AG04449 (cell line): ENCODE measurements around the gene SLC4A1AP.

ENCODE experiments used
- CTCF ChIA-PET: fragments of 350-600 bp; formaldehyde crosslinking; extraction: SDS; loops from one replicate; lab custom pipeline; 2021; ENCODE audit warnings: antibody characterized with exemption; lab: Yijun Ruan, JAX
- POLR2A ChIA-PET: fragments of 400-600, 350-600 bp; formaldehyde crosslinking; extraction: SDS; loops from one replicate; lab custom pipeline; 2020; ENCODE audit warnings: antibody characterized with exemption, inconsistent platforms; lab: Yijun Ruan, JAX
- DNase-seq: peaks from one replicate; pipeline ENCODE4 v3.0.0-alpha.2; 2010; ENCODE audit warnings: low read depth, low spot score
- H3K4me3 ChIP-seq: 2 replicates; pipeline ENCODE4 v1.5.1; 2011; ENCODE audit warnings: low read depth, mild to moderate bottlenecking, control low read depth, low read length
- CTCF ChIP-seq: IDR thresholded peaks from one replicate; pipeline ENCODE4 v1.5.1; 2011; ENCODE audit warnings: mild to moderate bottlenecking, moderate library complexity, low read length, control low read depth, inconsistent platforms; ENCODE audit not compliant: insufficient read depth; ENCODE audit errors: missing control alignments

The SLC4A1AP gene

GRCh38 chr2:27690052-27690451, 26.4 kb downstream of the SLC4A1AP start:
- H3K4me3 ChIP-seq: no peak overlapping the region
- ChIA-PET POLR2A (no interaction called here), CTCF (interaction anchor here (0.8 to 3.6 kb wide), 4 partner anchors 7 to 763 kb away, joined by 3 to 46 read pairs (median 12); no protein-coding TSS in a partner anchor)
- DNase-seq: no peak
- no peak for TF ChIP-seq CTCF

- H3K4me3 ChIP-seq: no peak overlapping the region
- CTCF ChIA-PET: interaction anchor here (6.0 kb wide), 1 partner anchor 14 kb away, joined by 48 read pairs; no protein-coding TSS in a partner anchor
- TF ChIP-seq CTCF: no peak
- DNase-seq: no peak
- POLR2A ChIA-PET: no interaction called here
These were observed 34.0 kb downstream of the SLC4A1AP start for GRCh38 chr2:27697660-27698059.

GRCh38 chr2:27701676-27702075, 38.0 kb downstream of the SLC4A1AP start:
- CTCF ChIA-PET: no interaction called here
- H3K4me3 ChIP-seq: no peak overlapping the region
- DNase-seq: no peak
- TF ChIP-seq CTCF: no peak
- POLR2A ChIA-PET: no interaction called here

- ChIA-PET CTCF (interaction anchor here (3.9 kb wide), 1 partner anchor 19 kb away, joined by 42 read pairs; no protein-coding TSS in a partner anchor), POLR2A (no interaction called here)
- no peak for DNase-seq
- H3K4me3 ChIP-seq: no peak overlapping the region
- no peak for TF ChIP-seq CTCF
These were observed 38.6 kb downstream of the SLC4A1AP start for GRCh38 chr2:27702302-27702701.

GRCh38 chr2:27703638-27704341, 40.1 kb downstream of the SLC4A1AP start:
- CTCF ChIA-PET: interaction anchor here (0.6 to 6.4 kb wide), 41 partner anchors 9 to 951 kb away, joined by 3 to 66 read pairs (median 4); partner anchors contain the start of genes SLC4A1AP and SUPT7L
- peak; percentile 82 for DNase-seq
- no peak overlapping the region for H3K4me3 ChIP-seq
- TF ChIP-seq CTCF: peak; percentile 79
- POLR2A ChIA-PET: interaction anchor here (0.6 to 1.2 kb wide), 4 partner anchors 13 to 95 kb away, joined by 3 read pairs; no protein-coding TSS in a partner anchor

- ChIA-PET POLR2A (interaction anchor here (0.6 to 1.2 kb wide), 3 partner anchors 13 to 95 kb away, joined by 3 read pairs; no protein-coding TSS in a partner anchor), CTCF (interaction anchor here (0.8 to 6.4 kb wide), 42 partner anchors 8 to 950 kb away, joined by 3 to 66 read pairs (median 4); partner anchors contain the start of genes SLC4A1AP and SUPT7L)
- TF ChIP-seq CTCF: no peak
- H3K4me3 ChIP-seq: no peak overlapping the region
- DNase-seq: no peak
These were observed 40.7 kb downstream of the SLC4A1AP start for GRCh38 chr2:27704342-27704876.
